Measurements from ENCODE around the gene EFNB2. TPM values are rescaled to one million over a fixed set of nuclear protein-coding genes. Genes with fewer than 3 reads are reported as not detected.
A peak's percentile ranks its signal among the peaks of the same experiment; 100 is the strongest.

EFNB2 gene
- total and polyA plus RNA-seq, 3 experiments from 2014 or later: 0.05 to 0.22 (median 0.11) TPM

- no peak overlapping the region for H3K4me3 ChIP-seq (ENCODE audit: low read length)
- no peak for DNase-seq
- CTCF ChIA-PET: no interaction called here
- Mint-ChIP-seq H3K27me3 (peaks cover 29 to 58% of the 10 kb centered on the region in 2 donors), H3K4me1 (peaks cover 22 to 31% (median 25%) of the 10 kb centered on the region in 3 donors), H3K36me3 (peaks cover 0 to 4% (median 0%) of the 10 kb centered on the region in 3 donors), H3K9me3 (no peaks in the 10 kb centered on the region), H3K27ac (no peak overlapping the region), H3K4me3 (peak overlapping the region; percentile 9 to 68 (median 58))
- H3K4me1 ChIP-seq (ENCODE audit: insufficient read depth, low read length): peaks cover 24% of the 10 kb centered on the region
- POLR2A ChIA-PET: no interaction called here
- H3K27ac ChIP-seq (ENCODE audit: low read depth, low read length): no peak overlapping the region
- H3K36me3 ChIP-seq (ENCODE audit: insufficient read depth, low read length): no peaks in the 10 kb centered on the region
- H3K27me3 ChIP-seq (ENCODE audit: insufficient read depth, low read length, poor library complexity, severe bottlenecking): peaks cover 21% of the 10 kb centered on the region
- no peaks in the 10 kb centered on the region for H3K9me3 ChIP-seq (ENCODE audit: low read length)
Observed at GRCh38 chr13:106532111-106532929, 3.1 kb downstream of the EFNB2 start.

GRCh38 chr13:106530980-106531481 lies 4.4 kb downstream of the EFNB2 start:
- Histone ChIP-seq H3K27ac (ENCODE audit: low read depth, low read length) (no peak overlapping the region), H3K9me3 (ENCODE audit: low read length) (no peaks in the 10 kb centered on the region), H3K27me3 (ENCODE audit: insufficient read depth, low read length, poor library complexity, severe bottlenecking) (peaks cover 21% of the 10 kb centered on the region), H3K4me1 (ENCODE audit: insufficient read depth, low read length) (peaks cover 17% of the 10 kb centered on the region), H3K4me3 (ENCODE audit: low read length) (no peak overlapping the region), H3K36me3 (ENCODE audit: insufficient read depth, low read length) (no peaks in the 10 kb centered on the region)
- DNase-seq: no peak
- Mint-ChIP-seq H3K27ac (no peak overlapping the region), H3K4me1 (peaks cover 15 to 26% (median 17%) of the 10 kb centered on the region in 3 donors), H3K4me3 (peak overlapping the region in 1 of 7 donors; percentile 36), H3K9me3 (no peaks in the 10 kb centered on the region), H3K27me3 (peaks cover 29 to 71% of the 10 kb centered on the region in 2 donors), H3K36me3 (peaks cover 0 to 2% (median 0%) of the 10 kb centered on the region in 3 donors)
- POLR2A ChIA-PET: no interaction called here
- CTCF ChIA-PET: no interaction called here

- Histone ChIP-seq H3K4me1 (ENCODE audit: insufficient read depth, low read length) (peaks cover 17% of the 10 kb centered on the region), H3K27me3 (ENCODE audit: insufficient read depth, low read length, poor library complexity, severe bottlenecking) (peaks cover 21% of the 10 kb centered on the region), H3K9me3 (ENCODE audit: low read length) (no peaks in the 10 kb centered on the region), H3K36me3 (ENCODE audit: insufficient read depth, low read length) (no peaks in the 10 kb centered on the region), H3K4me3 (ENCODE audit: low read length) (no peak overlapping the region), H3K27ac (ENCODE audit: low read depth, low read length) (no peak overlapping the region)
- H3K4me1 Mint-ChIP-seq: peaks cover 15 to 26% (median 17%) of the 10 kb centered on the region in 3 donors
- no peak overlapping the region for H3K27ac Mint-ChIP-seq
- H3K4me3 Mint-ChIP-seq: no peak overlapping the region
- no peaks in the 10 kb centered on the region for H3K9me3 Mint-ChIP-seq
- no peak for DNase-seq
- peaks cover 32 to 76% of the 10 kb centered on the region in 2 donors for H3K27me3 Mint-ChIP-seq
- ChIA-PET POLR2A (no interaction called here), CTCF (no interaction called here)
- peaks cover 0 to 2% (median 0%) of the 10 kb centered on the region in 3 donors for H3K36me3 Mint-ChIP-seq
Observed at GRCh38 chr13:106530171-106530851, 5.2 kb downstream of the EFNB2 start.

- ChIA-PET POLR2A (no interaction called here), CTCF (no interaction called here)
- Mint-ChIP-seq H3K9me3 (no peaks in the 10 kb centered on the region), H3K27ac (no peak overlapping the region), H3K36me3 (no peaks in the 10 kb centered on the region), H3K4me1 (peaks cover 15 to 23% (median 16%) of the 10 kb centered on the region in 3 donors), H3K27me3 (peaks cover 32 to 76% of the 10 kb centered on the region in 2 donors), H3K4me3 (no peak overlapping the region)
- Histone ChIP-seq H3K27ac (ENCODE audit: low read depth, low read length) (no peak overlapping the region), H3K36me3 (ENCODE audit: insufficient read depth, low read length) (no peaks in the 10 kb centered on the region), H3K4me3 (ENCODE audit: low read length) (no peak overlapping the region), H3K9me3 (ENCODE audit: low read length) (no peaks in the 10 kb centered on the region), H3K4me1 (ENCODE audit: insufficient read depth, low read length) (peaks cover 17% of the 10 kb centered on the region), H3K27me3 (ENCODE audit: insufficient read depth, low read length, poor library complexity, severe bottlenecking) (peaks cover 21% of the 10 kb centered on the region)
- DNase-seq: no peak
Observed at GRCh38 chr13:106529415-106530170, 5.9 kb downstream of the EFNB2 start.

GRCh38 chr13:106528718-106529414 lies 6.6 kb downstream of the EFNB2 start:
- peaks cover 15% of the 10 kb centered on the region for H3K4me1 ChIP-seq (ENCODE audit: insufficient read depth, low read length)
- Mint-ChIP-seq H3K4me3 (no peak overlapping the region), H3K4me1 (peaks cover 13 to 20% (median 15%) of the 10 kb centered on the region in 3 donors), H3K9me3 (no peaks in the 10 kb centered on the region), H3K36me3 (no peaks in the 10 kb centered on the region), H3K27ac (no peak overlapping the region), H3K27me3 (peaks cover 31 to 83% of the 10 kb centered on the region in 2 donors)
- peaks cover 20% of the 10 kb centered on the region for H3K27me3 ChIP-seq (ENCODE audit: insufficient read depth, low read length, poor library complexity, severe bottlenecking)
- H3K4me3 ChIP-seq (ENCODE audit: low read length): no peak overlapping the region
- H3K9me3 ChIP-seq (ENCODE audit: low read length): no peaks in the 10 kb centered on the region
- ChIA-PET CTCF (no interaction called here), POLR2A (no interaction called here)
- no peak for DNase-seq
- no peaks in the 10 kb centered on the region for H3K36me3 ChIP-seq (ENCODE audit: insufficient read depth, low read length)
- no peak overlapping the region for H3K27ac ChIP-seq (ENCODE audit: low read depth, low read length)

- ChIA-PET CTCF (interaction anchor here (4.3 kb wide), 1 partner anchor 8 kb away, joined by 21 read pairs; the partner anchor contains the start of gene EFNB2), POLR2A (no interaction called here)
- H3K27me3 ChIP-seq (ENCODE audit: insufficient read depth, low read length, poor library complexity, severe bottlenecking): peaks cover 10% of the 10 kb centered on the region
- peaks cover 5% of the 10 kb centered on the region for H3K4me1 ChIP-seq (ENCODE audit: insufficient read depth, low read length)
- no peak overlapping the region for H3K27ac Mint-ChIP-seq
- DNase-seq: no peak
- H3K36me3 Mint-ChIP-seq: no peaks in the 10 kb centered on the region
- no peak overlapping the region for H3K27ac ChIP-seq (ENCODE audit: low read depth, low read length)
- H3K4me1 Mint-ChIP-seq: peaks cover 4 to 9% (median 4%) of the 10 kb centered on the region in 3 donors
- peaks cover 24 to 81% of the 10 kb centered on the region in 2 donors for H3K27me3 Mint-ChIP-seq
- H3K9me3 ChIP-seq (ENCODE audit: low read length): no peaks in the 10 kb centered on the region
- H3K4me3 ChIP-seq (ENCODE audit: low read length): no peak overlapping the region
- no peaks in the 10 kb centered on the region for H3K36me3 ChIP-seq (ENCODE audit: insufficient read depth, low read length)
- H3K9me3 Mint-ChIP-seq: no peaks in the 10 kb centered on the region
- no peak overlapping the region for H3K4me3 Mint-ChIP-seq
Observed at GRCh38 chr13:106527826-106528225, 7.6 kb downstream of the EFNB2 start.

- Histone ChIP-seq H3K4me3 (ENCODE audit: low read length) (no peak overlapping the region), H3K4me1 (ENCODE audit: insufficient read depth, low read length) (peaks cover under 1% of the 10 kb centered on the region), H3K27ac (ENCODE audit: low read depth, low read length) (no peak overlapping the region), H3K9me3 (ENCODE audit: low read length) (no peaks in the 10 kb centered on the region), H3K36me3 (ENCODE audit: insufficient read depth, low read length) (no peaks in the 10 kb centered on the region), H3K27me3 (ENCODE audit: insufficient read depth, low read length, poor library complexity, severe bottlenecking) (peaks cover 6% of the 10 kb centered on the region)
- Mint-ChIP-seq H3K36me3 (no peaks in the 10 kb centered on the region), H3K4me3 (no peak overlapping the region), H3K27ac (no peak overlapping the region), H3K9me3 (no peaks in the 10 kb centered on the region), H3K4me1 (peaks cover under 1 to 5% (median under 1%) of the 10 kb centered on the region in 3 donors), H3K27me3 (peaks cover 20 to 79% of the 10 kb centered on the region in 2 donors)
- DNase-seq: no peak
- ChIA-PET CTCF (interaction anchor here (4.3 kb wide), 1 partner anchor 8 kb away, joined by 21 read pairs; the partner anchor contains the start of gene EFNB2), POLR2A (no interaction called here)
Observed at GRCh38 chr13:106527445-106527801, 8.0 kb downstream of the EFNB2 start.
